Stimulated activated CD4-positive, alpha-beta T cell treated with anti-CD3 and anti-CD28 coated beads, Interleukin-12 subunit alpha, Interleukin-12 subunit beta, amount 100 ng/mL, for 24 hours (primary cell): Measurements from ENCODE around the gene HCLS1.
"Not testable (repeated sequence)": the region's sequence is repeated elsewhere in the genome, so short reads cannot be mapped to it uniquely, and the experiment has no call there.

Experiments
- DNase-seq, 2 experiments: peaks; one replicate each; pipeline ENCODE4 v3.0.0-alpha.2; 2020; ENCODE audit warnings: low read depth in 2 of 2

Gene HCLS1

GRCh38 chr3:121599900-121600299, 60.8 kb downstream of the HCLS1 start:
- DNase-seq: not testable (repeated sequence)

GRCh38 chr3:121598564-121598963, 62.1 kb downstream of the HCLS1 start:
- no peak for DNase-seq

DNA sequence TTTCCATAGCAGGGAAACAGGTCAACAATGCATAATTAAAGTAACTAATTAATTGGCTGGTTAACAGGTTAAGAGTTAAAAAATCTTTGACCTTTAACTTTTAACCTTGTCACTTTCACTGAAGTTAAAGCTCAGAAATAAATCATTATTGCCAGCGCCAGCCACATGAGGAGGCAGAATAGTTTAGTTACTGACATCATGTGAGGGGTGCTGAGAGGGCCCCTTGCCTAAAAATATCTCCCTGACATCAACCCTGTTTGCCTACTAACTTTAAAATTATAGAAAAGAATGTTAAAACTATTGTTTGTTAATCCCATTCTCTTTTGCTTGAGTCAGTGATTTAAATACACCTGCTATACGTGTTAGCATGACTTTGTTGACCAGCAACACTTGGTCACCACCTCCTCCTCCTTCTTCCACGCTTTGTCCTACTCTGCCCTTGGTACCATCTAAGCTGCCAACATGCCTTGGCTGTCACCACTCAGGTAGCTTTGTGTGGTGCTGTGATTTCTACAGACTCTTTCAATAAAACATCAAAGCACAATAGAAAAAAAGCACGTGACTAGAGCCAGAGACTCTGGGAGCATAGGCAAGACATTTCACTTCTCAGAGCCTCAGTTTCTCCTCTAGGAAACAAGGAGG, 64.8 kb downstream of the HCLS1 start:
- no peak for DNase-seq

DNA sequence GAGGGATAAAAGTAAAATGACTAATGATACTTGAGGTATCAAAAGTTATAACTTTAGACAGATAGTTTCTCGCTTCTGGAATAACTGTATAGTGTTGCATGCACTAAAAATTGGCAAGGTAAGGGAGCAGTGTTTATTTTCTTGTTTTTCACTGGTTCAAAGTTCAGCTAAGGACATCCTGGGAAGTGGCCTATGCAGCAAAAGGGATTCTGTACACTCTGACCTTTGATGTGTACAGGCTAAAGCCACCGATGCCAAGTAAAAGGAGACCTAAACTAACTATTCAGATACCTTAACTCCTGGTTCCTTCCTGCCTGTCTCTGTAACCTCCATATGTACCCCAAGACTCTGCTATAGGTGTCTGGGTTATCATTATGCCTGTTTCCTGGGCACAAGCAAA, 65.9 kb downstream of the HCLS1 start:
- DNase-seq: no peak

DNA sequence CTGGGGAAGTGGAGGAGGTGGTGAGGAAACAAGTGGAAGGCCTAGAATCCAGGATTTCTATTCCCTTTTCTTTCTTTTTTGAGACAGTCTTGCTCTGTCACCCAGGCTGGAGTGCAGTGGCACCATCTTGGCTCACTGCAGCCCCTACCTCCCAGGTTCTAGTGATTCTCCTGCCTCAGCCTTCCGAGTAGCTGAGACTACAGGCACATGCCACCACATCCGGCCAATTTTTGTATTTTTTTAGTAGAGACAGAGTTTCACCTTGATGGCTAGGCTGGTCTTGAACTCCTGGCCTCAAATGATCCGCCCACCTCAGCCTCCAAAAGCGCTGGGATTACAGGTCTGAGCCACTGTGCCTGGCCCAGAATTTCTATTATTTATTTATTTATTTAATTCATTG, 66.9 kb downstream of the HCLS1 start:
- DNase-seq: not testable (repeated sequence)

DNA sequence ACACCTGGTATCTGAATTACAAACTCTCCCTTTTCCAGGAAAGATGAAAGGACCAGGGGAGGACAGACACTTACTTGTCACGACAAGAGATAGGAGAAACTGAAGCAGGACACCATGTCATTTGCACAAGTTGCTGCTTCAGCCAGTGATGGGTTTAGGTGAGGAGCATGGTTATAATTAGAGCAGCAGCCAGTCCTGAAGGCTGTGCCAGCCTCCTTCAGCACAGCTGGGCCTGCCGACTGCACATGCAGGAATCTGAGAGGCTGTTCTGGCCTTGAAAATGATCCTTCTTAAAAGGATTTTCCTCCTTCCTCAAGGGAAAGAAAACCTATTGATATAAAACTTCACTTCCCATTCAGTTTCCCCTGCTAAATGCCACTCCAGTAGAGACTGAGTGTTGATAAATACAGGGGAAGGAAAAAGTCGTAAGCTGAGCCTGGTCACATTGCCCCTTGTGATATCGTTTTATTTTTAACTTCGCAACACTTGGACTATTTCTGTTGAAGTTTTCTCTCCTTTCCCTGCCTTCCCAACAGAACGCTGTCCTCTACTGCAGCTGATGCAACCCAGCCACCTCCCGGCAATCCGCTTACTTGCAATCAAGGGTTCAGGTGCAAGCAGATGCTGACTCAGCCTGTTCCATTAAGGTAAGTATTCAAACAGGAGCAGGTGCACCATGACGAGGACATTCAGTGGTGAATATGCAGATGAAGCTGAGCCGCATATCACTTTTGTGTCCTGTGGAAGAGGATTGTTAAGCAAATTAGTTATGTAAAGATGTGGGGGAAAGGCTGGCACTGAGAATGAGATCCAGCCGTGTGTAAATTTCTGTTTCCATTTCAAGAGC, 67.6 kb downstream of the HCLS1 start, which contains the start of gene FBXO40:
Gene FBXO40 (plus strand): TSS at position 524 of the 847 bp plus-strand sequence. CDS start 27,197 bp downstream, outside the sequence.
- DNase-seq: no peak

DNA sequence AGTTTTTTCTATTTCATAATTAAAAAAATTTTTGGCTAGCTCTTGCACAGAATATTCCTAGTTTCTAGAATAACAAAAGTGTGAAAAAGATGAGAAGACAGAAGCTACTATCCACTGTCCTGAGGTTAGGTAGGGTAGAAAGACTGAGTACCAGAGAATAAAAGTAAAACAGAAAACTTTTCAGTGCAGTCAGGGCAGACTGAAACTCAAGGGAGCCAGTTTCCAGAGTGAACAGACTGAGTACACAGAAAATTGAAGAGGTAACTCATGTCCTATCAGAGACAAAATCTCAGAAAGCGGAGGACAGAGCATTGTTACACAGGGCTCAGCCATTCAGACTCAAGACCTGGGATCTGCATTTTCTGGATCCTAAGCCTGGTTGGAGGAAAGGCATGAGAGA, 76.3 kb downstream of the HCLS1 start:
- DNase-seq: no peak

DNA sequence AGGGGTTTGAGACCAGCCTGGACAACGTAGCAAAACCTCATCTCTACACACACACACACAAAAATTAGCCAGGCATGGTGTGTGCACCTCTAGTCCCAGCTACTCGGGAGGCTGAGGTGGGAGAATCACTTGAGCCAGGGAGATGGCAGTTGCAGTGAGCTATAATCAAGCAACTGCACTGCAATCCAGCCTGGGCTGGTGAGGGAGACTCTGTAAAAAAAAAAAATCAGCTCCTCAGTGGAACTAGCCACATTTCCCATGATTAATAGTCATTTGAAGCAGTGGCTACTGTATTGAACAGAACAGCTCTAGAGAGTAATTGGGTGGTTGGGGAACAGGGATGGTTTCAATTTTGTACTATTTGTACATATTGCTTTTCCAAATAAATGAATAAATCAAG, 79.0 kb downstream of the HCLS1 start:
- DNase-seq: no peak
